HepG2 (cell line): ENCODE results near the gene PPM1M. TPM values are rescaled to one million over a fixed set of nuclear protein-coding genes. Genes with fewer than 3 reads are reported as not detected.

Experiments used
- AHDC1 ChIP-seq: sonication (generic); formaldehyde crosslinking; IDR thresholded peaks from 2 replicates; pipeline ENCODE4 v1.5.1; 2020; ENCODE audit warnings: mild to moderate bottlenecking, missing genetic modification reagents, borderline replicate concordance
- ATF4 ChIP-seq, 2 experiments: fragments of 450-650 bp in 1 of 2; sonication (generic) in 1 of 2; formaldehyde crosslinking; IDR thresholded peaks; 2 replicates each; pipeline versions ENCODE4 v1.5.0 to v1.8.0; 2020 to 2022; ENCODE audit warnings: mild to moderate bottlenecking in 1 of 2, missing genetic modification reagents in 1 of 2
- HMGXB4 ChIP-seq, 2 experiments: sonication (generic) in 1 of 2; formaldehyde crosslinking in 1 of 2; IDR thresholded peaks; 2 replicates each; pipeline versions ENCODE4 v1.4.0 to v1.6.1; 2018 to 2020; ENCODE audit warnings: missing genetic modification reagents in 2 of 2, borderline replicate concordance in 1 of 2, low read depth in 1 of 2, mild to moderate bottlenecking in 1 of 2, missing biosample characterization in 1 of 2
- PHF5A ChIP-seq: IDR thresholded peaks from one replicate; pipeline ENCODE4 v1.6.1; 2018; ENCODE audit warnings: low read depth, missing genetic modification reagents; ENCODE audit not compliant: unreplicated experiment
- PRDM15 ChIP-seq: sonication (generic); formaldehyde crosslinking; IDR thresholded peaks from 2 replicates; pipeline ENCODE4 v1.4.0; 2020; ENCODE audit warnings: missing genetic modification reagents
- RFXAP ChIP-seq: sonication (generic); formaldehyde crosslinking; IDR thresholded peaks from 2 replicates; pipeline ENCODE4 v1.4.0; 2020; ENCODE audit warnings: missing genetic modification reagents, borderline replicate concordance
- TBL1XR1 ChIP-seq: fragments of 150-350 bp; IDR thresholded peaks from 2 replicates; pipeline ENCODE4 v1.6.1; 2014; ENCODE audit warnings: borderline replicate concordance, low read length; ENCODE audit not compliant: partially characterized antibody
- ZBTB3 ChIP-seq: sonication (generic); formaldehyde crosslinking; IDR thresholded peaks from 2 replicates; pipeline ENCODE4 v1.4.0; 2020; ENCODE audit warnings: low read depth, mild to moderate bottlenecking, moderate library complexity, missing genetic modification reagents, borderline replicate concordance
- ZNF431 ChIP-seq: sonication (generic); formaldehyde crosslinking; IDR thresholded peaks from 2 replicates; pipeline ENCODE4 v1.9.0; 2022; ENCODE audit warnings: missing genetic modification reagents, low read depth, mild to moderate bottlenecking, borderline replicate concordance
- ZNF550 ChIP-seq: sonication (generic); formaldehyde crosslinking; IDR thresholded peaks from 2 replicates; pipeline ENCODE4 v1.4.0; 2020; ENCODE audit warnings: mild to moderate bottlenecking, missing genetic modification reagents, borderline replicate concordance
- ZSCAN5A ChIP-seq: sonication (generic); formaldehyde crosslinking; IDR thresholded peaks from 2 replicates; pipeline ENCODE4 v1.8.0; 2022; ENCODE audit warnings: mild to moderate bottlenecking, missing genetic modification reagents, borderline replicate concordance
- polyA plus RNA-seq, 8 experiments: library from polyadenylated mRNA; depleted of rRNA in 3 of 8; stranded (reverse) in 7 of 8; unstranded in 1 of 8; fragments of >200 nt; fragmentation: Illumina TruSeq in 4 of 8; extraction: Trizol in 4 of 8; gene quantifications; 2 replicates each; pipeline versions ENCODE4 v1.2.1 to v1.2.3, GENCODE V29; 2011 to 2016; ENCODE audit warnings: low read depth in 4 of 8, missing spikeins in 1 of 8, mixed read lengths in 1 of 8; ENCODE audit not compliant: insufficient read depth in 1 of 8
- total RNA-seq, 5 experiments: library from RNA; depleted of rRNA; stranded (reverse); fragments of >200 nt; fragmentation: Illumina TruSeq; extraction: Trizol; gene quantifications; 2 replicates each; pipeline ENCODE4 v1.2.3, GENCODE V29; 2016; ENCODE audit warnings: low read depth in 1 of 5

The PPM1M gene
- total and polyA plus RNA-seq, 2 of the 13 experiments (the other 11 are each of a cell fraction or from before 2014, with no cell fraction given) = 2.5 to 5.9 TPM

GRCh38 chr3:52210550-52211046 lies 35.0 kb upstream of the PPM1M start (continued):
- TF ChIP-seq ZSCAN5A (peak; percentile 71; the same call in 1 of the 2 replicates), RFXAP (0 out of 2 replicates have a peak, but pooled peaks have one; percentile 59), ATF4 (CRISPR knock-in tag; IDR thresholded peaks at IDR 0.05) (peak; percentile 56 to 99; a peak in 2 of 4 replicates), TBL1XR1 (peak; percentile 95), ZNF431 (0 out of 2 replicates have a peak, but pooled peaks have one; percentile 35), PHF5A (CRISPR knock-in tag) (peak; percentile 85), PRDM15 (CRISPR knock-in tag) (no peak), ZBTB3 (CRISPR knock-in tag) (0 out of 2 replicates have a peak, but pooled peaks have one; percentile 49), AHDC1 (CRISPR knock-in tag) (peak; percentile 83), ZNF550 (CRISPR knock-in tag) (no peak), HMGXB4 (CRISPR knock-in tag; IDR thresholded peaks at IDR 0.05; ENCODE audit: borderline replicate concordance in 1 of 2, low read depth in 1 of 2) (0 out of 4 replicates have a peak, but pooled peaks of 1 of the 2 experiments have one; percentile 38)
